Suppressor macrophage treated with lipopolysaccharide for 4 hours (primary cell): ENCODE data around the gene VPS25.
A peak's percentile ranks its signal among the peaks of the same experiment; 100 is the strongest.
"Not testable (repeated sequence)": the region's sequence is repeated elsewhere in the genome, so short reads cannot be mapped to it uniquely, and the experiment has no call there.

Source experiments
- DNase-seq: peaks from one replicate; pipeline ENCODE4 v3.0.0-alpha.2; 2020

VPS25 gene

GRCh38 chr17:42773290-42774035, at the start of gene VPS25:
VPS25 (plus strand) TSS chr17:42773449; CDS start chr17:42773476, 27 bp downstream.
- DNase-seq, result peak; percentile 89

- no peak for DNase-seq
These were observed 49.6 kb upstream of the VPS25 start for GRCh38 chr17:42723636-42724035.

GRCh38 chr17:42725143-42725542, 48.1 kb upstream of the VPS25 start:
- DNase-seq, result no peak

GRCh38 chr17:42740699-42741098, 32.5 kb upstream of the VPS25 start:
- DNase-seq, result no peak

GRCh38 chr17:42742916-42743315, 30.3 kb upstream of the VPS25 start:
- not testable (repeated sequence) for DNase-seq

- no peak for DNase-seq
These were observed 29.5 kb upstream of the VPS25 start for GRCh38 chr17:42743595-42744282.

- peak; percentile 75 for DNase-seq
These were observed 28.9 kb upstream of the VPS25 start for GRCh38 chr17:42744283-42744805.

GRCh38 chr17:42744806-42745617, 28.2 kb upstream of the VPS25 start, which contains the start of gene EZH1:
EZH1 (minus strand) TSS chr17:42745040; CDS start chr17:42728941, 16,099 bp downstream.
- DNase-seq, result peak; percentile 96

- no peak for DNase-seq
These were observed 24.9 kb upstream of the VPS25 start for GRCh38 chr17:42748202-42748907.

- no peak for DNase-seq
These were observed 24.1 kb upstream of the VPS25 start for GRCh38 chr17:42748908-42749798.

- DNase-seq, result peak; percentile 43
These were observed 22.4 kb upstream of the VPS25 start for GRCh38 chr17:42750739-42751344.

GRCh38 chr17:42751628-42752027, 21.6 kb upstream of the VPS25 start:
- DNase-seq, result no peak

GRCh38 chr17:42754782-42755181, 18.5 kb upstream of the VPS25 start:
- no peak for DNase-seq

GRCh38 chr17:42759982-42760651, 13.1 kb upstream of the VPS25 start:
- DNase-seq, result peak; percentile 86

GRCh38 chr17:42760652-42761581, 12.3 kb upstream of the VPS25 start, which contains the start of gene RAMP2:
RAMP2 (plus strand) TSS chr17:42761227; CDS start chr17:42761262, 35 bp downstream.
- DNase-seq, result peak; percentile 39

- no peak for DNase-seq
These were observed 11.6 kb upstream of the VPS25 start for GRCh38 chr17:42761638-42762037.

GRCh38 chr17:42766124-42766523, 7.1 kb upstream of the VPS25 start:
- no peak for DNase-seq

GRCh38 chr17:42767512-42767911, 5.7 kb upstream of the VPS25 start:
- no peak for DNase-seq

GRCh38 chr17:42768006-42768405, 5.2 kb upstream of the VPS25 start:
- DNase-seq, result not testable (repeated sequence)
